Upper lobe of left lung (tissue), 6 donors: ENCODE data around the gene SLC12A7. TPM values are rescaled to one million over a fixed set of nuclear protein-coding genes. Genes with fewer than 3 reads are reported as not detected.

Source experiments
- ATAC-seq, 2 donors: fragments of 200-7000 bp; cut with Tn5 transposase; one replicate each; pipeline ENCODE4 v1.9.1; 2022; ENCODE audit warnings: mild to moderate bottlenecking in 2 of 2, moderate library complexity in 2 of 2; ENCODE audit not compliant: low FRiP score in 2 of 2
- DNase-seq, 2 donors: peaks; one replicate each; pipeline ENCODE4 v3.0.0-alpha.2; 2019 to 2020
- H3K27ac ChIP-seq, 4 donors: fragments of 200-600 bp; sonication (generic); one replicate each; pipeline ENCODE4 v1.5.1; 2016 to 2019
- H3K27me3 ChIP-seq, 4 donors: fragments of 200-600 bp; sonication (generic); one replicate each; pipeline ENCODE4 v1.5.1; 2017 to 2019
- H3K36me3 ChIP-seq, 4 donors: fragments of 200-600 bp; sonication (generic); one replicate each; pipeline ENCODE4 v1.5.1; 2016 to 2019
- H3K4me1 ChIP-seq, 4 donors: fragments of 200-600 bp; sonication (generic); one replicate each; pipeline ENCODE4 v1.5.1; 2018 to 2019
- H3K4me3 ChIP-seq, 4 donors: fragments of 200-600 bp; sonication (generic); one replicate each; pipeline ENCODE4 v1.5.1; 2017 to 2019; ENCODE audit warnings: mild to moderate bottlenecking in 2 of 4, moderate library complexity in 1 of 4
- H3K9me3 ChIP-seq, 4 donors: fragments of 200-600 bp; sonication (generic); one replicate each; pipeline ENCODE4 v1.5.1; 2018 to 2019
- CTCF ChIP-seq, 6 experiments: fragments of 450-650 bp in 4 of 6; fragments of 200-600 bp in 2 of 6; sonication (generic) in 2 of 6; IDR thresholded peaks; one replicate each; pipeline ENCODE4 v1.5.1; 2016 to 2019; ENCODE audit warnings: antibody characterized with exemption in 6 of 6
- EP300 ChIP-seq, 4 donors: sonication (generic); formaldehyde crosslinking; IDR thresholded peaks; one replicate each; pipeline ENCODE4 v1.5.1; 2017; ENCODE audit warnings: antibody characterized with exemption in 4 of 4, control low read depth in 2 of 4
- POLR2A ChIP-seq, 4 donors: fragments of 450-650 bp; IDR thresholded peaks; one replicate each; pipeline ENCODE4 v1.5.1; 2016 to 2017; ENCODE audit warnings: antibody characterized with exemption in 4 of 4, mild to moderate bottlenecking in 2 of 4
- POLR2AphosphoS5 ChIP-seq, 2 donors: sonication (generic); formaldehyde crosslinking; IDR thresholded peaks; one replicate each; pipeline ENCODE4 v1.5.1; 2017; ENCODE audit warnings: antibody characterized with exemption in 2 of 2
- WGBS, 2 donors: methylation state at CpG; one replicate each; pipeline ENCODE4 v1.1.5; 2017 to 2018; 5-methylcytosine and 5-hydroxymethylcytosine counted together
- total RNA-seq, 6 donors: library from RNA; depleted of rRNA in 4 of 6; stranded (reverse); fragments of >200 nt in 4 of 6; gene quantifications; one replicate each; pipeline versions ENCODE4 v1.1.0 to v1.2.1, GENCODE V29; 2016 to 2021
- donor health status: DM: no; HTN: no; CAD: no; lungs with moderate emphysema.
- donor health status: DM: no; HTN: yes; CAD: no; lungs with severe emphysema.

SLC12A7 gene
- total RNA-seq, 6 donors from 2014 or later, result 31.3 to 138 (median 48.5) TPM

GRCh38 chr5:1017691-1018455 is 94.0 kb downstream of the SLC12A7 start:
- Histone ChIP-seq H3K4me1 (peaks cover 0 to 5% (median 0%) of the 10 kb centered on the region in 4 donors), H3K4me3 (no peak overlapping the region), H3K27ac (peak overlapping the region in 1 of 4 donors; percentile 21), H3K36me3 (no peaks in the 10 kb centered on the region), H3K9me3 (no peaks in the 10 kb centered on the region), H3K27me3 (no peaks in the 10 kb centered on the region)
- WGBS, 2 donors, result 89 to 94% methylated on average over 18 to 19 of the region's 19 CpGs
- DNase-seq, result peak in 1 of 2 donors; percentile 76
- peak in 1 of 2 donors; percentile 27 for ATAC-seq
- TF ChIP-seq POLR2AphosphoS5 (IDR thresholded peaks at IDR 0.05), result no peak
- TF ChIP-seq EP300 (IDR thresholded peaks at IDR 0.05), result no peak
- no peak for TF ChIP-seq CTCF (IDR thresholded peaks at IDR 0.05)
- no peak for TF ChIP-seq POLR2A (IDR thresholded peaks at IDR 0.05)

GRCh38 chr5:1017056-1017455 is 94.8 kb downstream of the SLC12A7 start:
- WGBS, 2 donors, result 84 to 88% methylated on average over 11 of the region's 12 CpGs
- Histone ChIP-seq H3K9me3 (no peaks in the 10 kb centered on the region), H3K27ac (peak overlapping the region in 1 of 4 donors; percentile 21), H3K36me3 (no peaks in the 10 kb centered on the region), H3K4me3 (no peak overlapping the region), H3K27me3 (no peaks in the 10 kb centered on the region), H3K4me1 (peaks cover 0 to 5% (median 0%) of the 10 kb centered on the region in 4 donors)
- DNase-seq (peak in 1 of 2 donors; percentile 48), ATAC-seq (no peak)
- TF ChIP-seq CTCF (IDR thresholded peaks at IDR 0.05) (no peak), POLR2A (IDR thresholded peaks at IDR 0.05) (no peak), POLR2AphosphoS5 (IDR thresholded peaks at IDR 0.05) (no peak), EP300 (IDR thresholded peaks at IDR 0.05) (no peak)

- H3K27ac ChIP-seq, result peak overlapping the region in 1 of 4 donors; percentile 43
- DNase-seq, result no peak
- TF ChIP-seq POLR2A (IDR thresholded peaks at IDR 0.05) (no peak), EP300 (IDR thresholded peaks at IDR 0.05) (no peak), POLR2AphosphoS5 (IDR thresholded peaks at IDR 0.05) (no peak), CTCF (IDR thresholded peaks at IDR 0.05) (no peak)
- H3K4me1 ChIP-seq, result peaks cover 0 to 5% (median 0%) of the 10 kb centered on the region in 4 donors
- no peak overlapping the region for H3K4me3 ChIP-seq
- no peaks in the 10 kb centered on the region for H3K36me3 ChIP-seq
- H3K27me3 ChIP-seq, result no peaks in the 10 kb centered on the region
- WGBS, 2 donors, result 78 to 86% methylated on average over 16 of the region's 16 CpGs
- no peak for ATAC-seq
- no peaks in the 10 kb centered on the region for H3K9me3 ChIP-seq
These were observed 95.4 kb downstream of the SLC12A7 start for GRCh38 chr5:1016476-1016875.

GRCh38 chr5:1016036-1016435 is 95.8 kb downstream of the SLC12A7 start:
- DNase-seq (peak in 1 of 2 donors; percentile 73), ATAC-seq (no peak)
- Histone ChIP-seq H3K36me3 (no peaks in the 10 kb centered on the region), H3K9me3 (no peaks in the 10 kb centered on the region), H3K4me3 (no peak overlapping the region), H3K27me3 (no peaks in the 10 kb centered on the region), H3K27ac (peak overlapping the region in 2 of 4 donors; percentile 6 to 43), H3K4me1 (peaks cover 0 to 5% (median 1%) of the 10 kb centered on the region in 4 donors)
- 79 to 83% methylated on average over 10 to 19 of the region's 19 CpGs for WGBS, 2 donors
- no peak for TF ChIP-seq EP300 (IDR thresholded peaks at IDR 0.05)
- TF ChIP-seq POLR2A (IDR thresholded peaks at IDR 0.05), result no peak

- Histone ChIP-seq H3K9me3 (no peaks in the 10 kb centered on the region), H3K4me3 (no peak overlapping the region), H3K4me1 (peaks cover 0 to 8% (median 3%) of the 10 kb centered on the region in 4 donors), H3K27me3 (peaks cover 0 to 3% (median 0%) of the 10 kb centered on the region in 4 donors), H3K36me3 (no peaks in the 10 kb centered on the region), H3K27ac (peak overlapping the region in 2 of 4 donors; percentile 6 to 24)
- TF ChIP-seq EP300 (IDR thresholded peaks at IDR 0.05) (no peak), CTCF (IDR thresholded peaks at IDR 0.05) (no peak), POLR2A (IDR thresholded peaks at IDR 0.05) (no peak), POLR2AphosphoS5 (IDR thresholded peaks at IDR 0.05) (no peak)
- DNase-seq, result peak in 1 of 2 donors; percentile 42
- 71% methylated on average over 10 of the region's 10 CpGs; no CpG with 5 or more reads in 1 of the 2 donors for WGBS, 2 donors
- ATAC-seq, result no peak
These were observed 96.4 kb downstream of the SLC12A7 start for GRCh38 chr5:1015507-1015906.
